A204.1 (cell line): ENCODE measurements around the gene DKK1.
"Not testable (repeated sequence)": the region's sequence is repeated elsewhere in the genome, so short reads cannot be mapped to it uniquely, and the experiment has no call there.

Source experiments
- FAIRE-seq: peaks from 2 replicates; lab custom pipeline; 2012; peaks lifted over from hg19 to GRCh38; lab: Jason Lieb, UNC

DKK1 gene

DNA sequence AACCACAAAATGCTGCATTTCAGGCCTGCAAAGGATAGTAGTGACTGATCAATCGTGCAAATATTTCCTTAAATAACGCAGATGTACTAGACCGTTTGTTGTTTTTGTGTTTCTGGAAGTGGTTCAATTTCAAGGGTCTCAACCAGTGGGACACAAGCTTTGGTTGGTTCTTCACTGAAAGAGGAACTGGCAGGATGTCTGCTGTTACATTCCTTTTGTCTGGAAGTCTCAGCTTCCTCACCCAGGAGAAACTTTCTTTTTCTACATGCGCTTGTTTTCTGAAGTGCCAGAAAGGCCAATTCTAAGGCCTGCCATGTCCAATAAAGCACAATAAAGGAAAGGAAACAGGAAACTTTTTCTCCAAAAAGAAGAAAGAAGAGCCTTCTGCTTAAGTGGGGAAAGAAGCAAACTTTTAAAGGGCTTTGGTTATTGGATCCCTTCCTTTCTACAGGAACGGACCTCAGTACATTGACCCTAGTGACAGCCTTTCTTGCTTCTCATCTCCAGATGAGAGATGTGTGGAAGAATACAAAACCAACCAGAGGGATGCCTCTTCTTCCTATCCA, 4.1 kb downstream of the DKK1 start:
- no peak for FAIRE-seq

- no peak for FAIRE-seq
Observed at GRCh38 chr10:52318822-52319464, 4.9 kb downstream of the DKK1 start.

DNA sequence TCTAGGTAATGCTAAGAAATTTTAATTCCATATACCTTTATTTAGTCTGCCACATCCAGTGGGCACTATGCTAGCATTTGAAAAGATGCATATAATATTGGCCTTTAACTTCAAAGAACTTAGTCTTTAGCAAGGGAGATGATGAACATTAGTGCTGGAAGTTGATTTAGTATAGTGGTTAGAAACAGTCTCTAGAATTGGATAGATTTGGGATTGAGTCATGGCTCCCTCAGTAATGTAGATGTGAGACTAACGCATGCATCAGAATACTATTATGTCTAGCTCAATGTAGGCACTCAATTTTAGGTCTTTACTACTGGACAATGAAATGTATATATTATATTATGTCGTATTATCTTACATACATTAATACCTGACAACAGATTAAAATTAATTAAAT, 5.8 kb downstream of the DKK1 start:
- no peak for FAIRE-seq

DNA sequence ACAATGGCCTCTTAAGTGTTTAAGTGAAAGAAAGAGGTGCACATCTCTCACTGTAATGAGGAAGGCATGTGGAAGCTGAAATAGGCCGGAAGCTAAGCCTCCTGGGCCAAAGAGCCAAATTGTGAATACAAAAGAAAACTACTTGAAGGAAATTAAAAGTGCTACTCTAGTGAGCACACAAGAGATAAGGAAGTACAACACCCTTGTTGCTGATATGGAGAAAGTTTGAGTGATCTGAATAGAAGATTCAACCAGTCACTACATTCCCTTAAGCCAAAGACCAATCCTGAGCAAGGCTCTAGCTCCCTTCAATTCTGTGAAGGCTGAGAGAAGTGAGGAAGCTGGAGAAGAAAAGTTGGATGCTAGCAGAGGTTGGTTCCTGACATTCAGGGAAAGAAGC, 8.2 kb downstream of the DKK1 start:
- no peak for FAIRE-seq

GRCh38 chr10:52322936-52323335, 8.9 kb downstream of the DKK1 start:
- FAIRE-seq = no peak

DNA sequence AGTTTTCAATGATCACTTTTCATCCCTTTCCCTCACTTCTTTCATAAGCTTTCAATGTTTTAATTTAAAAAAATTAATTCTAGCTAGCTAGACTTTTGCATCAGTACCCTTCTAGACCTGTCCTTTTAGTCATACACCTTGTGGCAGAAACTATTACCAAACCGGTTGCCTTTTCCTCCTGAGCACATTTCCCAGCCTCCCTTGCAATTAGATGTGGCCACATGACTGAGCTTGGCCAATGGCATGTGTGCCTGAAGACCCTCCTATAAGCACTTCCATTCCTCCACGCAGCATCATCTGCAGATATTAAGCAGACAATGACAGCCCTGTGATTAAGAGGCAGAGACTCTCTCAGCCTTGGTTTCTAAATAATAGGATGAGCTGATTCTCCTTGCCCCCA, 12.3 kb downstream of the DKK1 start:
- FAIRE-seq = no peak

GRCh38 chr10:52331638-52332364, 17.7 kb downstream of the DKK1 start:
- no peak for FAIRE-seq

DNA sequence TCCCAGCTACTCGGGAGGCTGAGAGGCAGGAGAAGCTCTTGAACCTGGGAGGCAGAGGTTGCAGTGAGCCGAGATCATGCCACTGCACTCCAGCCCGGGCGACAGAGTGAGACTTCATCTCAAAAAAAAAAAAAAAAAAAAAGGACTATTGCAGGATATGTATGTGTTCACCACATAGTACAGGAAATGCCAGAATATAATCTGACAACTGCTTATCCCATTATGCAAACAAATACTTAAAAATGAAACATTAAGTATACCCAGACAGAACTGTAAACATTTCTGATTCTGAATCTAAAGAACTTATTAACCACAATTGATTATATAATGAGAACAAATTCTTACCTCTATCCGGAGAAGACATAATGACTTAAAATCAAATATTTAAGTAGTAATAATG, 18.7 kb downstream of the DKK1 start:
- no peak for FAIRE-seq

DNA sequence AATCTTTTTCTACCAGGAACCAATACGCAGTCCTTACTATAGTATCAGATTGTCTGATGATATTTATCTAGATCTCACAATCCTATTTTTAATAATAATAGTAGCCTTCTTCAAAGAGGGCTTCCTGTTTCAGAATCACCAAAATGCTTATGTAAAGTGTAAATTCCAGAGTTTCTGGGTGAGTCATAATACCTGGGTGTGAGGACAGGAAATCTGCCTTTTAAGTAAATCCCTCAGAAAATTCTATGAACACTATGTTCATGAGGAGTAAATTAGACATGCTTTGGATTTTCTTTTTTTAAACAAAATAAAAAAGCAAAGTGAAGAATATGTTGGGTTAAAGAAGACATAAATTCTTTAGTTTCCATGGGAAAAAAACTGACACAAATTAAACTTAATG, 20.5 kb downstream of the DKK1 start:
- no peak for FAIRE-seq

DNA sequence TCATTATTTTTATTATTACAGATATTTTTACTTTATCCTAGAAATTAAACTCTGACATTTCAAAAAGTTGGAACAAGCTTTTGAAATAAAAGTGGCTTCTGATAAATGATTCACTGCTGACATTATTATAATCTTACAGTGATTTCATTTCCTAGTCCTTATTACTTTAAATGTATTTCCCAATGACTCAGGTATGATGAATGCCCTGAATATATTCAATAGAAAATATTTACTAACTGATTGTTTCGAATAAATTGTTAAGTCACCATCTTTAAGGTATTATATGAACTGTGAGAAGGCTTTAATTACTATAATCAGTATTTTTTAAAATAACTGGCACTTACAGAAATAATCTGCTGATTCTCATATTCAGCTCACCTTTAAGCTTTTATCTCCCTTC, 21.6 kb downstream of the DKK1 start:
- no peak for FAIRE-seq

DNA sequence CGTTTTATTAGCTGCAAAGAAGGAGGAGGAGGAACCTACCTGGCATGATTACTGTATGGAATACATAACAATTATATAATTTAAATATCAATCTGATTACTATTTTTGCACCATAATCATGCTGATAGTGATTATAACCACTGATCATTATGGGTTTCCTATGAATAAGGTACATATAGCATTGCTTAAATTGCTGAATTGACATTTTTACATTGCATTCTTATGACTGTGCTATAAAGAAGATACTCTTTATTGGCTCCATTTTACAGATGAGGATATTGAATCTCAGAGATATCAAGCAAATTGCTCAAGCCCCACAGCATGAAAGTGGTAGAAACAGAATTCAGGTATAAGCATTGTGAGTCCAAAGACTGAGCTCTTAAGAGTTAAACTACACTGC, 23.1 kb downstream of the DKK1 start:
- no peak for FAIRE-seq

- no peak for FAIRE-seq
Observed at GRCh38 chr10:52343439-52343838, 29.4 kb downstream of the DKK1 start.

DNA sequence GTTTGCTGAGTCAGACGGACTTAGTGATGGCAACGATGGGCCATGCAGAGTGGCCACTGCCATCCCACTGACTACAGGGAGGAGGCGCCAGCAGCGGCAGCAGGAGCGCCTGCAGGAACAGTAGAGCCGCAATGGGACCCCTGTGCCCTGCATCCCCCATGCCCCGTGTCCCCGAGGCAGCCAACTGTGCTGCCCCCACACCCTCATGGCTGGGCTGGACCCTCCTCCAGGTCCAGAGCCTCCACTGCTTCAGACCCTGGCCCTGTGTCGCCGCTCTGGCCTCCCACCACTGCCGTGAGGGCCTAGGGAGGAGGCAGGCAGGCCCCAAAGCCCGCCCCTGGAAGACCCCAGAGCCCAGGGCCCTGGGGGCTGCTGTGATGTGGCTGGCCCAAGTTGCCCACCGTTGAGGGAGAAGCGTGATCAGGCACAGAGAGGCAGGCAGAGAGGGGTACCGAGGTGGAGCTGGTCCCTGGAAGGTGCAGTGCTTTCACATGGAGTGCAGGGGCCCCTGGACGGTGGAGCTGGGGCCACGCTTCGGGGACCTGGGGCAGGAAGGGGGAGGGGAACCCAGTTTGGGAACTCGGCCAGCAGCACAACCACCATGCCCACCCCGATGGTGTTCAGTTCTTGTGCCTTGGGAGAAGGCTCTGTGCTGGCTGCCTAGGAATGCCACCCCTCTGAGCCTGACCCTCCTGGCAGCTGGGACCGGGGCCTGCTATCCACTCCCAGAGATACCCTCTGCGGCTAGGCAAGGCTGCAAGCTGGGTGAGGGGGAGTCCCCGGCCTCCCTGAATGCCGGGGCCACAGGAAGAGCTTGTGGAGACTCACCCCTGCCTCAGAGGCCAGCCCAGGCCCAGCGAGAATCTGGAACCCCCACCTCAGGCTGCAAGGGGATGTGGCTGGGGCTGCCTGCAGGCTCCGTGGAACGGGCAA, 32.6 kb downstream of the DKK1 start:
- no peak for FAIRE-seq

GRCh38 chr10:52347327-52347667, 33.2 kb downstream of the DKK1 start:
- no peak for FAIRE-seq

GRCh38 chr10:52348037-52348564, 34.0 kb downstream of the DKK1 start:
- FAIRE-seq = no peak

- no peak for FAIRE-seq
Observed at GRCh38 chr10:52351914-52352330, 37.8 kb downstream of the DKK1 start.

GRCh38 chr10:52353205-52353604, 39.1 kb downstream of the DKK1 start:
- FAIRE-seq = no peak

DNA sequence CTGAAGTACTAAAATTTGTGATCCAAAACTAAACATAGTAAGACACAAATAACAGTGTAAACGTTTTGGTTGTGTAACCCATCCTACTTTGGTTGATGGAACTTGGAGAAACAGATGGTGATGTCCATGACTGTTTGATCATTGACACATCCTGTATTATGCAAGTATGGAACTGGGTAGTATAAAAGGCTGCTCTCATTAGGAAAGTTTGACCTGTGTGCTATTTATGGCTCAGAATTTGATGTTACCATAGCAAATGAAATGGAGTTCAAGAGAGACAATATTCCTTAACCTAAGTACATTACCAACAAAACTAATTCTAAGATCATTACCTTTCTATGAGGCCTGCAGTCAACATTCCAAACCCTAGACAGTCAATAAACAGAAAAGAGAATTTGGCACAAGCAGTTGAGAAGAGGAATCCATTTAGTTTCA, 39.9 kb downstream of the DKK1 start:
- no peak for FAIRE-seq

GRCh38 chr10:52357971-52358370, 43.9 kb downstream of the DKK1 start:
- FAIRE-seq = no peak

GRCh38 chr10:52359441-52359840, 45.4 kb downstream of the DKK1 start:
- FAIRE-seq = no peak

GRCh38 chr10:52365547-52366432, 51.7 kb downstream of the DKK1 start:
- FAIRE-seq = not testable (repeated sequence)
